GM18867 (cell line): ENCODE data around the gene DTX1.
A peak's percentile ranks its signal among the peaks of the same experiment; 100 is the strongest.

Source experiments
- ATAC-seq: cut with Tn5 transposase; IDR thresholded peaks from one replicate; pipeline ENCODE4 v1.9.1; 2021; ENCODE audit warnings: mild to moderate bottlenecking, moderate library complexity; ENCODE audit not compliant: unreplicated experiment

DTX1 gene

DNA sequence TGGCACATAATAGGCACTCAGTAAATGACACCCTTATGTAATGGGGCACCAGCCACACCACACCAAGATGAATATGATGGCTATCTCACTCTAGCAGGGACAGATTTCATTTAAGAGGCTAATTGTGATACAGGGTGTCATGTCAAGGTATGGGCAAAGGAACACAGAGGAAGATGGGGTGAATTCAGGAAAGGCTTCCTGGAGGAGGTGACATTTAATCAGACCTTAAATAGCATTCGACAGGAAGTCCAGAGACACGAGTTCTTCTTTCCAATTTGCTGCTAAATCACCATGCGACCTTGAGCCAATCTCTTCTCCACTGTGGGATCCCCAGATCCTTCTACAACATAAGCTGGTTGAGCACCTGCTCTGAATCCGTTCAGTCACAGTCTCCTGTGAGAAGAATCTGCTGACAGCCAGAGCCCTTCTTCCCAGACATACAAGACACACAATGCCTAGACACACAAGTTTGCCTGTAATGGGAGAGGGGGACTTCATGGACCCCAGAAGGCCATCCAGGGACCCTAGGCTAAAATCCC is 1.5 kb upstream of the DTX1 start:
- no peak for ATAC-seq

DNA sequence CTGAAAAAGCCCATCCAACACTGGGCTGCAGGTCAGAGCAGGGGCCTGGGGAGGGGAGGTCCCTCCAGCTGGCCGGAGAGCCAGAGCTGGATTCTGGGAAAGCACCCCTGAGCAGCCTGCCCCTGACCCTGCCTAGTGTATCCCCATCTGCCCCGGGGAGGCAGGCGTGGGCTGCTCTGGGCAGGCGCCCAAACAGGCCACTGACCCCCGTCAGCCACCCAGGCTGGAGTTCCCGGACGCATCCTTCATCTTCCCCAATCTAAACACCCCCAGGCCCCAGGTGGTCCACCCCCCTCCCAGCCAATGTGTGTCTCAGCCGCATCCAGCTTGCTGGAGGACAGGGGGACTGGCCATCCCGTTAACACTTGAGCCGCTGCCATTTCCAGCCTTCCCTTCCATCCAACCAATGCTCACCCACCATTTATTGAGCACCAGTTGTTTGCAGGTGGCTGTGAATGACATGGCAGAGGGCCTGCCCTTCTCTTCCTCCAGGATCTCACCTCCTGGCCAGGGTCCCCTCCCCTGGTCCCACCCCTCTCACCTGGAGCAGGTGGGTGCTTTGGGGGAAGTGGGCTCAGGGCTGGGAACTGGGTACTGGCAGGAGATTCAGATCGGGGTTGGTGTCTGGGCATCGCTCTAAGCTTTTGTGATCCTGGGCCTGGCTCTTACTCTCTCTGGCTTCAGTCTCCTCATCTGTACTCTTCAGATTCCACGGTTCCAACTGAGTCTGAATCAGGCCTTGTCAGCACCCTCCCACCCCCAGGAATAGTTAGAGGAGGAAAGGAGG is 743 bp upstream of the DTX1 start:
- no peak for ATAC-seq

DNA sequence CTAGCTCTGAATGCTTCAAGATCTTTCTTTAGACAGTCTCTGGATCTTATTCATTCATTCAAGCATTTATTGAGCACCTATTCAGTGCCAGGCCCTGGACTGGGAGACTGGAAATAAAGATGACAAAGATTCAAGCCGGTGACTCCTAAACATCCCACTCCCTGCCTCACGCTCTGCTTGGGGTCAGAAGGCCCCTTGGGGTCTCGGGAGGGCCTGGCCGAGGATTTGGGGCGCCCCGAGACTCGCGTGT is 224 bp upstream of the DTX1 start:
- ATAC-seq, result no peak

DNA sequence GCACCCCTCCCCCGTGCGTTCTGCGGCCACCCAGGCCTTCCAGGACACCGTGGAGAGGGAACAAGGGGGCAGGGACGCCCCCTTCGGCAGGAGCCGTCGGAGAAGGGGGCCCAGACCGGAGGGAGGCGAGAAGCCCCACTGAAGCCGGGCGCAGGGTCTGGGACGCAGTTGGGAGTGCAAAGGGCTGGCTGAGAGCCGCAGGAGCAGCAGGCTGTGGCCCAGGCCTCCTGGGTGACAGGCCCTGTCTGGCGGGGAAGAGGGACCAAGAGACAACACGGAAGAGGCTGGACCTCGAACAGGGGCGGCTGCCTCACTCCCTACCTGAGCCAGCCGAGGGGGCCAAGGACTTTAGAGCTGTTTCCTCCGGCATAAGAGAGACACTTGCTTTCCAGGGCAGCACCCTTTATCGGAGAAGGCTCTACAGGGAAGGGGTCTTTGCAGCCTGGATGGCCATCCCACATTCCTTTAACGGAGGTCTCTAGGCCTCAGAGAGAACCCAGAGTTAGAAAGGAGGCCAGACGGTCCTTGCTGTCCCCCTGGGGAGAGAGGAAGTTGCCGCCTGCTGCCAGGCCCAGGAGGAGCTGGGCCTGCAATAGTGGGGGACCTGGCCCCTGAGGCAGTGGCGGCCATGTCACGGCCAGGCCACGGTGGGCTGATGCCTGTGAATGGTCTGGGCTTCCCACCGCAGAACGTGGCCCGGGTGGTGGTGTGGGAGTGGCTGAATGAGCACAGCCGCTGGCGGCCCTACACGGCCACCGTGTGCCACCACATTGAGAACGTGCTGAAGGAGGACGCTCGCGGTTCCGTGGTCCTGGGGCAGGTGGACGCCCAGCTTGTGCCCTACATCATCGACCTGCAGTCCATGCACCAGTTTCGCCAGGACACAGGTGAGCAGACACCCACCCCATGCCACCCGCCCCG is 1.3 kb downstream of the DTX1 start:
- ATAC-seq, result no peak

DNA sequence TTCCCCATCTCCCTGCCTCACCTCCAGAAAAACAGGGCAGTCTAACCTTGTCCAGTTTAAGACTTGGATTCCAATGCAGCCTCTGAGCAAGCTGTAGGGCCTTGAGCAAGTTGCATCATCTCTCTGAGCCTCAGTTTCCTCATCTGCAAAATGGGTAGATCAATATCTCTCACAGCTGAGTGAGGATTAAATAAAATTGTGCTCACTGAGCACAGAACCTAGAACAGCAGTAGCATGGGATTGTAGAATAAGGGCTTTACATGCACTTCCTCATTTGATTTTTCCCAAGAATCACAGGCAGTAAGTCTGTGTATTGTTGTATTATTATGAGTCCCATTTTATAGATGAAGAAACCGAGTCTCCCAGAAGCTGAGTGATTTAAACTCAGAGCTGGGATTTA is 2.0 kb downstream of the DTX1 start:
- ATAC-seq, result no peak

DNA sequence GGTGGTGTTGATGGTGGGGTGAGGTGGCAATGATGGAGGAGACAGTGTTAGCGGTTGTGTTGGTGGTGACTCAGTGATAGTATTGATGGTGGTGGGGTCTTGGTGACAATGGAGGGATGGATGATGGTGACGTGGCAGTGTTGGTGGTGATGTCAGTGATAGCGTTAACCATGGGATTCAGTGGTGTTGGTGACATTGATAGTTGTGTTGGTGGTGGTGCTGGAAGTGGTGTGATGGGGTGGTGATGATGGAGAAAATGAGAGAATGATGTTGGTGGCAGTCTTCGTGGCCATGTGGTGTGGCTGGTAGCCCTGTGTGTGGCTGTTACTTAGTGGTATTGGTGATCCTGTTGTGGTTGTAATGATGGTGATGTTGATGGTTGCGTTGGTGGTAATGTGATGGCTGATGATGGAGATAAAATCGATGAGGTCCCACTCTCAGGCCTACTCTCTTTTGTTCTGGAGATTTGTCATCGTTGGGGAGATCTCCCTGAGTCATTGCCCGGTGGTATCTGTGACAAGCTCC is 2.6 kb downstream of the DTX1 start:
- no peak for ATAC-seq

DNA sequence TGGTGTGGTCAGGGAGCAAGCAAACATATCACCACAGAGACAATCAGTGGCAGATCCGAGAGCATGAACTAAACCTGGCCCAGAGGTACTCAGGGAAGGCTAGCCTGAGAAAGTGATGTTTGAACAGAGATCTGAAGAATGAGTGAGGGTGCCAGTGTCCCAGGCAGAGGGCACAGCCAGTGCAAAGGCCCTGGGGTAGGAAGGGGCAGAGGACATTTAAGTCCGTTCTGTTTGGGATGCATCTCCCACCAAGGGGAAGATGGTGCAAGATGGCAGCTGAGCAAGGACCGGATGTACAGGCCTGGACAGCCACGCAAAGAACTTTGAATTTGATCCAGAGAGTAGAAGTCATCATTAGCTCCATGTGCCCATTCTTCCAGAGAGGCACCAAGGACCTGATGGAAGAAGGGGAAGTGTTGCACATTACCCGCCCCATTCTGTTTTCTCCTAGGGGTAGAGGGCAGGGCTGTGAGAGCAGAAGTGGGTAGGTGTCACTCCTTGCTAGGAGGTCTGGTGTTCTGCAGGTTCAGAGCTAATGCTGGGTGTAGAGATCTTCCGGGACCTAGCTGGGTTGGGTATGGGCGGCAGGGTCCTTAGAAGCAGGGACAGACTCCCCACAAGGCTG is 3.9 kb downstream of the DTX1 start:
- ATAC-seq, result no peak

DNA sequence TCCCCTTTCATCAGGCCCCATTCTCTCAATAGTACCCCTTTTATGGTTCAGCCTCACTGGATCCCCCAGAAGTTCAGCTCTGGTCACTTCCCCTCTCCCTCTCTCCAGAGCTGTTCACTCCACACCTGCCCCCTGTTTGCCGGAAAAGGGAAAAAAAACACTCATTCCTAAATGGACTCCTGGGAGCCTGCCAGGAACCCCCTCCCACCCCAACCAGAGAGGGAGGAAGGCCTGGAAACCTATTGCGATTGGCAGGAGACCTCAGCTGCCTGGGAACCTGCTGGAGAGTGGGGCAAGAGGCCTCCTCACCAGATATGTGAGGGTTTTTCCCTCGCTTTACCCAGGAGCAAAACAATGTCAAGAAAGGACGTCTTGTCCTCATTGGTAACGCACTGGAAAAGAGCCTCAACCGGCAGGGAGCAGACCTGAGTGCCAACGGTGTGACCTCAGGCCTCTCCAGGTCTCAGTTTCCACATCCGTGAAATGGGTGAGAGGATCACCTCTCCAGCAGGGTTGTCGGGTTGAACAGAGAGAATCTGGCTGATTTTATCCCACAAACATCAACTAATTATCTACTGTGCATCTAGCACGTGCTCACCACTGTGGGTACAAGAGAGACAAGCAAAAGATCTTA is 4.6 kb downstream of the DTX1 start:
- ATAC-seq, result no peak

DNA sequence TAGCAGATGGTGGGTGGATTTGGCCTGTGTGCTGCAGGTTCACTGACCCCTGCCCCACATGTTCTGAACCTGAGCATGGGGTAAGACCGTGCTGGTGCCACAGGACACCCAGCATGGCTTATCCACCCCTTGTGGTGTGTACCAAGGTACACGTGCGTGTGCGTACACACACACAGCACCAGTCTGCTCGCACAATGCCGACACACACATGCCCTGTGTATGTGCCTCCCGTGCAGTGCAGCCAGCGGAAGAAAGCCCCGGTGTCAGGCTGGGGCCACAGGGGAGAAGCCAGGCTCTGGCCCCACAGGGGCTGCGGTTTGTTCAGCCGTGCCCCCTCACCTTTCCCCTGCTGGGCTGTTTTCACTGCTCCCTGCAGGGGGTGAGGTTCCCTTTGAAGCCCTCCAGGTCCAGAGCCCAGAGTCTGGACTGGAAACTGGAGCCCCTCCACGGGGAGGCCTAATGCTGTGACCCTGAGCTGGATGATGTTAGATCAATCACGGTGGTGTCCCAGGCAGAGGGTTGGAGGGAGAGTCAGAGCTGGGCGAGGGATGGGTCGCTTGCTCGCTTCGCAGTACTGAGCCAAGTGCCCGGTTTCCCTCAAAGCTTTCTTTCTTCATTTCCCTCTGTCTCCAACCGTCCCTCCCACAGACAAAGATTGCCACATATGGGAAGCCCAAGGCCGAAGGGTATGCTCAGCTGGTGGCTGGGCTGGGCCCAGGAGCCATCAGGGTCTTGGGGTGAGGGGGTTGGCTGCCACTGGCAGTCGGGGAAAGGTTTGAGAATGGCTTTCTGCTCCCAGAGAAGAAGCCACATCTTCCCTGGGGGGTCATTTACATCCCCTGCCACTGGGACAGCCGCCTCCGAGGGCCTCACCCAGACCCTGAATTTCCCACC is 6.2 kb downstream of the DTX1 start:
- no peak for ATAC-seq

DNA sequence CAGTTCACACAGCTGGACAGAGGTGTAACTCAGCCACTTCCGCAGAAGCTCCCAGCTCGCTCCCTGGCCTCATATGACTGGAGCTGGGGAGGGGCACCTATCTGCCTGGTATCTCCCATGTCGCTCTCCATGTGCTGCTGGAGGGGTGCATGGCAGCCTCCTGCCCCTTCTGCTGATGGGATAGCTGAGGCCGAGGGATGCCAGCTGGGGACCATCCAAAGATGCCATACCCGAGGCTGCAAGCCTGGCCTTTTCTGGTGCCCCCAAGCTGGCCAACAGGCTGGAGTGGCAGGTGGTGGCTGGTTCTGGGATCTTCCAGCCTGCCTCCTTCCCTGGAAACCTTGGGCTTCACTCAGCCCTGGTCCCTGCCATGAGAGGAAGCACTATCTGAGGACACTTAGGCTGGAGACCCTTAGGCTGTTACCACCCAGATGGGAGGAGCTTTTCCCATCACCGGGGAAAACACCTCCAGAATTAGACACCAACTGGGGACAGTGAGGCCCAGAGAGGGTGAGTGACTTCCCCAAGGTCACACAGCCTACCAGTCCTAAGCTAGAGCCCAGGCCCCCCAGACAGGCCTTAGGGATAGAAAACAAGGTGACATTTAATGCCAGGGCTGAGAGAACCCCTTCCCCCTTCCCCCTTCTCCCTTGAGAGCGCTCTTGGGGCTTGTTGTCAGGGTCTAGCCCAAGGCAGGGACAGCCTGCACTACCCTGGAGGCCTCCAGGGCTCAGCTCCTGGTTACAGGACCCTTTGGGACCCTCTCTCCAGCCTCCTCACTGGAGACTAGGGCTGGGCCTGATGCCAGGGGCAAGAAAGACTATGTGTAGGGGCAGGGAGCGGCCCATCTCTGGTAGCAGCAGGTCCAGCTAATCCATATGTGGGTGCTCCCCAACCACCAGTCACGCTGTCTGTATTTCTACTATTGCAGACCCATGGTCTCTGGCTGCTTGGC is 7.1 kb downstream of the DTX1 start:
- ATAC-seq, result no peak

DNA sequence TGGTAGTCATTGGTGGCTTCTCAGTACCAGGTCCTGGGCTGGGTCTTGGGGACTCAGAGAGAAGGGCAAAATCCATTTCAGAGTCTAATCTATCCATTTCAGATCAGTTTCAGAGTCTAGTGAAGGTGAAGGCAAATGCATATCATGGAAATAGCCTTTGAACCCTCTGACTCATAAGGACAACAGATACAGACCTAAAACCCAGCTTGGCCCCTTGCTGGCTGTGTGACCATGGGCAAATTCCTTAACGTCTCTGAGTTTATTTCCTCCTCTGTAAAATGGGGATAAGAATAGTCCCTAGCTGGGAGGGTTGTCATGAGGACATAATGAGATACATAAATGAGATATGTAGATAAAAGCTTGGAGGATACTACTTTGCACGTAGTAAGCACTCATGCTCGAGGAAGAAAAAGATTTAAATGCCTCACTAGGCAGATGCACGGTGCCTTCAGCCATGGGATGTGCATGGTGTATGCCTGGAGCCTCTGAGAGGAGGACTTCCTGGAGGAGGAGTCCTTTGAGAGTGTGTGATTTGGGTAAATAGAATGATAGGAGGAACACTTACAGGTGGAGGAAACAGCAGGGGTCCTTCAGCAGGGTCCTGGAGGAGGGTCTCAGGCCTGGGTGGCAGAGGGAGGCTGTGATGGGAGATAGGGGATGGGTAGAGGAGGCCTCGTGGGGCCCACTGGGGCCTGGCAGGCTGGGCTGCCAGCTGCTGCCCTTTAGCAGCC is 8.0 kb downstream of the DTX1 start:
- no peak for ATAC-seq

DNA sequence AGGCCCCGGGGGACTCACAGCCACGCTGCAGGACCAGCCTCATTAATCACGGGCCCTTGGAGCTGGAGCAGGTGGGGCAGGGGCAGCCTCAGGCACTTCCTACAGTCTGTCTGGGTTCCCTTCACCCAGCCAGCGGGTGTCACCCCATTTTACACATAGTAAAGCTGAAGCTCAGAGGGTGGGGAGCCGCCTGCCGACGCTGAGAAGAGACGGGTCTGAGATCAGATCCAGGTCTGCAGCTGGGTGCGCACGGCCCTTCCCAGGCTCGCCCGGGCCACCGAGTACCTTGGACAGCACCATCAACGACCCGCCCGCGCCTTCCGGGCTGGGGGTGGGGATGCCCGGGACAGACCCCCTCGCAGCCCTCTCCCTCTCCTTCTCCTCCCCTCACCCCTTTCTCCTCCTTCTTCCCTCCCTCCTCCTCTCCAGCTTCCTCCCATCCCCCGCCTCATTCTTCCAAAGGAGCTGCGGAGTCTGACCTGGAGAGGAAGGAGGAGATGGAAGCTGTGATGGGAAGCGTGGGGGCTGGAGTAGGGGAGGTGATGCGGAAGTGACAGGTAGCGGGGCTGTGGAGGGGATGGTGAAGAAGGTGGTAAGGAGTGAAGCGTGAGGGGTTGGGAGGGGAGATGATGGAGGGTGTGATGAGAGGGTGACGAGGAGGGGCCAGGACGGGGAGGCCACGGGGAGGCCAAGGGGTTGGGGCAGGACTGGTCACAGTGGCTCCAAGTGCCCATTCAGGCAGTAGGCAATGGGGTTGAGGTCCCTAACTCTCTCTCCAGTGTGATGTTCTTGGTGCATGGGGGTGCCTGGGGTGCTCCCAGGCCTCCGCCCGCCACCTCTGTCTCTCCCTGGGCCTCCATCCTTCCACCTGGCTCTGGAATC is 8.8 kb downstream of the DTX1 start:
- ATAC-seq, result no peak

DNA sequence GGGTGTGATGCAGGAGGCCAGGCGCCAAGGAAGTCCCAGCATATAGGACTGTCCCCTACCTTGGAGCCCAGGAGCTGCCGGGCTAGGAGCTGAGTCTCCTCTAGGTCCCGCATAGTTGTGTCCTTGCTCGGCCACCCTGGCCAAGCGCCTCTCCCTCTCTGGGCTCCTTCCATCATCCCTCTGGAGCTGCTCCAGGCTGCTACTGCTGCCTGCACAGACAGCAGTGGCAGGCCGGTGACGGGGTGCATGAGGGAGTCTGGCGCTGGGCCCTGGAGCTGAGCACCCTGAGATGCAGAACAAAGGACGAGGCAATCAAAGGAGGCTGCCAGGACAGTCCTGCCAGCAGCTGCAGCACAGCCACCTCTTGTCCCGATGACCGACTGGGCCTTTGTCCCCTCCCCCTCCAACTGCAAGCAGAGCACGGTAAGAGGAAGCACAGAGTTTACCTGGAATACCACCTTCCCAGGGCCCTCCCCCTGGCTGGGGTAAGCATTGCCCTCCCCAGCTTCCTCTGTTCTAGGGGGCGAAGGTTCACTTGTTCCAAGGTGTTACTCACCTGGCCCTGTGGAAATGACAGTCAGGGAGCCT is 10.4 kb downstream of the DTX1 start:
- no peak for ATAC-seq

DNA sequence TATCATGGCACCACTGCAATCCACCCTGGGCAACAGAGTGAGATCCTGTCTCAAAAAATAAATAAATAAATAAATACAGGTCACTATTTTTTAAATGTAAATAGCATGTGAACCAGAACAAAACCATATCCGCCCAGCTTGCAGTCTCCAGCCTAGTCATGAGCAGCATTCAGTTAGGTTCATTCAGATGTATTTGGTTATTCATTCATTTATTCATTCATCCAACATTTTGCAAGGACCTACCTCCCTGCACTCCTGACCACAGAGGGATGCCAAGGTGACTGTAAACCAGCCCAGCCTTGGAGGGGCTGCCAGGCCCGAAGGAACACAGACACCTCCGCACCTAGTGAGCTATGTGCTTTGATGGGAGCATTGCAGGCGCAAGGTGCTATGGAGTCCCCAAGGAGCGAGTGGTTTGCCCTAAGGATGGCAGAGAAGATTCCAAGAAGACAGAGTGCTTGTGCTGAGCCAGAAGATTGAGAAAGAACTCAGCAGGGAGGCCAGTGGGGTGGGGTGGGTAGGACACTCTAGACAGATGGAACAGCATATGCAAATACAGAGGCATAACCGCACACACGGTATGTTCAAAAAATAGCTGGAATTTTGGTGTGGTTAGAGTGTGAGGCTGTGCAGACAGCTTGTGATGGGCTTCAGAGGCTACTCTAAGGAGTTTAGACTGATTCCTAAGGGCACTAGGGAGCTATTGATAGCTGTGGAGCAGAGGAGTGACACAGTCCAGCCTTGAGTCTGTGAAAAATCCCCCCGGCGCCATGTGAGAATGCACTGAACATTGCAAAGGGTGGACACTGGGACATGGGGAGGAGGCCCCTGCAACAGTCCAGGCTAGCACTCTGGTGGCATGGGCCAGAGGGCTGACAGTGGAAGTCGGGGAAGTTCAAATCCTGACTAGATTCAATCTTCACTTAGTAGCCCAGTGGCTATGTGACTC is 11.7 kb downstream of the DTX1 start:
- ATAC-seq, result no peak

DNA sequence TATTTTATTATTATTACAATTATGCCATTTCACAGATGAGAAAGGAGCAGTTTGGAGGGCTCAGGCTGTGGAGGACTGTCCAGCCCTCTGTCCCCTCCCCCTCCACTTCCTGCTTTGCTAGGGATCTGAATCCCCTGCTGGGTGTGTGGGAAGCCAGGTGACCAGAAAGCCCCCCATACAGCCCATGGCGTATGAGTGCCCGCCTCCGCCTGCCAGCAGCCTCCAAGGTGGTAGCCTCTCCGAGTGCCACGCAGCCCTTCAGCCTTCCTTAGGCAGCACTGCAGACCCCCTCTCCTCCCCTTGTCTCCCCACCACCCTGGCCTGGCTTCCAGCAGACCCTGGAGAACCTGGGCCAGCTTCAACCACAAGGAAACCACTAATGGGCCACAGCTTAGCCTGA is 12.6 kb downstream of the DTX1 start:
- ATAC-seq, result no peak

DNA sequence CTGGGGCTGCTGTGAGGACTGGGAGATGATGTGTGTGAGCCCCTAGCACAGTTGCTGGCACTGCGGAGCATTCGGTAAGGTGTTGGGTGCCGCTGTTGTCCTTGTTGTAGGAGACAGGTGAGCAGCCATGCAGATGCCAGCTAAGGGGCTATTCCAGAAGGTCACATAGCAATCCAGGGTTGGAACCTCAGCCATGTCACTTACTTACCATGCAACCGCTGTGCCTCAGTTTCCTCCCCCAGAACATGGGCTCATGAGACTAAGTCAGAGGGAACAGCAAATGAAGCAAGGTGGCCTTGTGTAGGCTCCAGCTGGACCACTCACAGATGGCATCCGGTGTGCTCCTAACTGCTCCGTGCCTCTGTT is 13.2 kb downstream of the DTX1 start:
- ATAC-seq, result peak; percentile 48
